WI38 (cell line): ENCODE results near the gene BCCIP.

Experiments used
- H3K4me3 ChIP-seq: 2 replicates; pipeline ENCODE4 v1.5.1; 2011; ENCODE audit warnings: low read depth, mild to moderate bottlenecking, control low read depth, low read length
- CTCF ChIP-seq: IDR thresholded peaks from 2 replicates; pipeline ENCODE4 v1.5.1; 2012; ENCODE audit warnings: low read depth, mild to moderate bottlenecking, control low read depth, low read length

Gene BCCIP

GRCh38 chr10:125857185-125857760 lies 33.9 kb downstream of the BCCIP start:
- no peak for TF ChIP-seq CTCF
- H3K4me3 ChIP-seq: no peak overlapping the region

- no peak overlapping the region for H3K4me3 ChIP-seq
- no peak for TF ChIP-seq CTCF
Observed at GRCh38 chr10:125859128-125859817, 35.9 kb downstream of the BCCIP start.

- TF ChIP-seq CTCF: no peak
- H3K4me3 ChIP-seq: no peak overlapping the region
Observed at GRCh38 chr10:125865120-125865519, 41.8 kb downstream of the BCCIP start.

GRCh38 chr10:125866421-125867029 lies 43.2 kb downstream of the BCCIP start:
- H3K4me3 ChIP-seq: no peak overlapping the region
- no peak for TF ChIP-seq CTCF

GRCh38 chr10:125868372-125868975 lies 45.1 kb downstream of the BCCIP start:
- TF ChIP-seq CTCF: peak; percentile 59
- no peak overlapping the region for H3K4me3 ChIP-seq

GRCh38 chr10:125871338-125871737 lies 48.0 kb downstream of the BCCIP start:
- no peak for TF ChIP-seq CTCF
- no peak overlapping the region for H3K4me3 ChIP-seq
